ENCODE measurements around the gene SNX15.

DNA sequence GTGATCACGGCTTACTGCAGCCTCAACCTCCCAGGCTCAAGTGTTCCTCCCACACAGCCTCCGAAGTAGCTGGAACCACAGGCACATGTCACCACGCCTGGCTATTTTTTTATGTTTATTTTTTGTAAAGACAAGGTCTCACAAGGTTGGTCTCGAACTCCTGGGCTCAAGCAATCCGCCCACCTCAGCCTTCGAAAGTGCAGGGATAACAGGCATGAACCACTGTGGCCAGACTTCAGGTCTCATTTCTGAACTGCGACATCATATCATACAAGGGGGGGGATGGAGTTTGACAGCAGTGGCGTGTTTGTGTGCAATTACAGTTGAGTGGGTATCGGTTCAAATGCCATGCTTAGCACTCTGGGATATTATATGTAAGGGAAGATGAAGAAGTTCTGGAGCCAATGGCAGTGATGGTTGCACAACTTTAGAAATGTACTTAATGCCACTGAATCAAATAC is 24.2 kb downstream of the SNX15 start:
- TF ChIP-seq, protein P1, sequence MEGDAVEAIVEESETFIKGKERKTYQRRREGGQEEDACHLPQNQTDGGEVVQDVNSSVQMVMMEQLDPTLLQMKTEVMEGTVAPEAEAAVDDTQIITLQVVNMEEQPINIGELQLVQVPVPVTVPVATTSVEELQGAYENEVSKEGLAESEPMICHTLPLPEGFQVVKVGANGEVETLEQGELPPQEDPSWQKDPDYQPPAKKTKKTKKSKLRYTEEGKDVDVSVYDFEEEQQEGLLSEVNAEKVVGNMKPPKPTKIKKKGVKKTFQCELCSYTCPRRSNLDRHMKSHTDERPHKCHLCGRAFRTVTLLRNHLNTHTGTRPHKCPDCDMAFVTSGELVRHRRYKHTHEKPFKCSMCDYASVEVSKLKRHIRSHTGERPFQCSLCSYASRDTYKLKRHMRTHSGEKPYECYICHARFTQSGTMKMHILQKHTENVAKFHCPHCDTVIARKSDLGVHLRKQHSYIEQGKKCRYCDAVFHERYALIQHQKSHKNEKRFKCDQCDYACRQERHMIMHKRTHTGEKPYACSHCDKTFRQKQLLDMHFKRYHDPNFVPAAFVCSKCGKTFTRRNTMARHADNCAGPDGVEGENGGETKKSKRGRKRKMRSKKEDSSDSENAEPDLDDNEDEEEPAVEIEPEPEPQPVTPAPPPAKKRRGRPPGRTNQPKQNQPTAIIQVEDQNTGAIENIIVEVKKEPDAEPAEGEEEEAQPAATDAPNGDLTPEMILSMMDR (IDR thresholded peaks at IDR 0.05): no peak
- TF ChIP-seq POLR2A (IDR thresholded peaks at IDR 0.05): no peak

All from testis (tissue), 2 donors.